ENCODE data around the gene OR2AT4.

- no peak for TF ChIP-seq CTCF (IDR thresholded peaks at IDR 0.05; ENCODE audit: insufficient read depth, low read length)
- TF ChIP-seq GABPA (IDR thresholded peaks at IDR 0.05; ENCODE audit: low read depth) = no peak
- TF ChIP-seq POLR2AphosphoS5 (IDR thresholded peaks at IDR 0.05; ENCODE audit: low read depth) = no peak
- TF ChIP-seq REST (IDR thresholded peaks at IDR 0.05; ENCODE audit: insufficient replicate concordance, low read depth) = no peak
Observed at GRCh38 chr11:75055511-75055910, 41.2 kb downstream of the OR2AT4 start.

Measured in HL-60 (cell line).